H1 (cell line): ENCODE results near the gene ELAVL1. TPM values are rescaled to one million over a fixed set of nuclear protein-coding genes. Genes with fewer than 3 reads are reported as not detected.

Experiments
- CTCF ChIA-PET: fragments of 300-600 bp; sonication (Branson Sonifier 250); formaldehyde crosslinking; loops from one replicate; lab custom pipeline; 2021; ENCODE audit not compliant: partially characterized antibody; lab: Charles Lee
- POLR2A ChIA-PET: fragments of 300-600 bp; sonication (Branson Sonifier 250); formaldehyde crosslinking; loops from one replicate; lab custom pipeline; 2021; ENCODE audit warnings: inconsistent platforms; ENCODE audit not compliant: partially characterized antibody; lab: Charles Lee
- DNase-seq, 2 experiments: peaks; one replicate each; pipeline versions ENCODE4 v3.0.0 to v3.0.0-alpha.2; 2010 to 2022; ENCODE audit warnings: low spot score in 2 of 2, low read depth in 1 of 2, mixed read lengths in 1 of 2
- FAIRE-seq: peaks from 2 replicates; lab custom pipeline; 2011; peaks lifted over from hg19 to GRCh38; lab: Jason Lieb, UNC
- H2AFZ ChIP-seq: 2 replicates; pipeline ENCODE4 v1.8.1; 2012; ENCODE audit warnings: low read length, inconsistent platforms
- H2AK5ac ChIP-seq: 2 replicates; pipeline ENCODE4 v1.6.1; 2013; ENCODE audit warnings: low read depth, low read length
- H2BK120ac ChIP-seq: replicated peaks from 2 replicates; pipeline ENCODE3; 2013; ENCODE audit warnings: low read depth, low read length, inconsistent platforms
- H2BK12ac ChIP-seq: 2 replicates; pipeline ENCODE4 v1.6.1; 2013; ENCODE audit warnings: low read depth, low read length
- H2BK15ac ChIP-seq: 2 replicates; pipeline ENCODE4 v1.6.1; 2013; ENCODE audit warnings: low read length
- H2BK20ac ChIP-seq: 2 replicates; pipeline ENCODE4 v1.6.1; 2013; ENCODE audit warnings: low read length
- H2BK5ac ChIP-seq: 2 replicates; pipeline ENCODE4 v1.6.1; 2013; ENCODE audit warnings: low read depth, low read length
- H3K14ac ChIP-seq: 2 replicates; pipeline ENCODE4 v1.6.1; 2013; ENCODE audit warnings: inconsistent platforms; ENCODE audit not compliant: insufficient read length
- H3K18ac ChIP-seq: 2 replicates; pipeline ENCODE4 v1.6.1; 2013; ENCODE audit warnings: low read length; ENCODE audit errors: extremely low read depth
- H3K23ac ChIP-seq: 2 replicates; pipeline ENCODE4 v1.6.1; 2013; ENCODE audit warnings: inconsistent platforms; ENCODE audit not compliant: insufficient read length
- H3K23me2 ChIP-seq: 2 replicates; pipeline ENCODE4 v1.6.1; 2013; ENCODE audit warnings: low read depth, low read length
- H3K27ac ChIP-seq: 2 replicates; pipeline ENCODE4 v1.6.1; 2011; ENCODE audit warnings: low read depth, low read length, inconsistent platforms
- H3K27me3 ChIP-seq, 4 experiments: replicated peaks in 1 of 4; 1 replicate in 1 of 4; 2 replicates in 3 of 4; pipeline versions ENCODE4 v1.6.1 to v1.8.1; 2011 to 2013; ENCODE audit warnings: low read length in 3 of 4, mild to moderate bottlenecking in 3 of 4, inconsistent platforms in 2 of 4, mixed read lengths in 2 of 4, moderate library complexity in 1 of 4; ENCODE audit not compliant: control insufficient read depth in 3 of 4, insufficient read depth in 3 of 4; ENCODE audit errors: extremely low read depth in 1 of 4
- H3K36me3 ChIP-seq, 4 experiments: 2 replicates each; pipeline versions ENCODE4 v1.6.1 to v1.8.1; 2011 to 2013; ENCODE audit warnings: mild to moderate bottlenecking in 4 of 4, low read length in 3 of 4, moderate library complexity in 2 of 4, control low read depth in 1 of 4, inconsistent platforms in 1 of 4; ENCODE audit not compliant: insufficient read depth in 4 of 4, control insufficient read depth in 2 of 4
- H3K4ac ChIP-seq: replicated peaks from 2 replicates; pipeline ENCODE3; 2013; ENCODE audit warnings: low read length, low read depth, mixed read lengths, inconsistent platforms; ENCODE audit not compliant: insufficient read length
- H3K4me1 ChIP-seq, 4 experiments: replicated peaks in 1 of 4; 1 replicate in 1 of 4; 2 replicates in 3 of 4; pipeline versions ENCODE4 v1.6.1 to v1.8.1; 2011 to 2013; ENCODE audit warnings: low read length in 3 of 4, inconsistent platforms in 2 of 4, mixed read lengths in 1 of 4; ENCODE audit not compliant: insufficient read depth in 4 of 4, control insufficient read depth in 3 of 4
- H3K4me2 ChIP-seq, 2 experiments: 2 replicates each; pipeline versions ENCODE4 v1.6.1 to v1.8.1; 2011 to 2013; ENCODE audit warnings: low read depth in 2 of 2, low read length in 2 of 2, control low read depth in 1 of 2, inconsistent platforms in 1 of 2, mild to moderate bottlenecking in 1 of 2; ENCODE audit not compliant: insufficient read depth in 1 of 2
- H3K4me3 ChIP-seq, 4 experiments: fragments of 200-600, 300-600 bp in 1 of 4; sonication (generic), shearing (Covaris generic), sonication (Bioruptor Twin) in 1 of 4; 2 replicates each; pipeline versions ENCODE4 v1.5.1 to v1.8.1; 2011 to 2016; ENCODE audit warnings: low read length in 4 of 4, low read depth in 3 of 4, control low read depth in 2 of 4, inconsistent platforms in 2 of 4, mild to moderate bottlenecking in 2 of 4, mixed read lengths in 1 of 4, moderate library complexity in 1 of 4; ENCODE audit not compliant: insufficient read depth in 2 of 4; ENCODE audit errors: extremely low read depth in 1 of 4
- H3K56ac ChIP-seq: replicated peaks from 2 replicates; pipeline ENCODE3; 2013; ENCODE audit warnings: low read depth, mild to moderate bottlenecking, mixed read lengths, low read length, inconsistent platforms; ENCODE audit not compliant: insufficient read length
- H3K79me1 ChIP-seq: 2 replicates; pipeline ENCODE4 v1.6.1; 2013; ENCODE audit warnings: low read depth, low read length, control low read depth
- H3K79me2 ChIP-seq, 2 experiments: 2 replicates each; pipeline versions ENCODE4 v1.6.1 to v1.8.1; 2012 to 2013; ENCODE audit warnings: low read length in 2 of 2, mild to moderate bottlenecking in 2 of 2, inconsistent platforms in 1 of 2; ENCODE audit not compliant: insufficient read depth in 2 of 2, control insufficient read depth in 1 of 2
- H3K9ac ChIP-seq, 4 experiments: replicated peaks in 1 of 4; 1 replicate in 1 of 4; 2 replicates in 3 of 4; pipeline versions ENCODE4 v1.6.1 to v1.8.1; 2011 to 2013; ENCODE audit warnings: low read depth in 3 of 4, low read length in 3 of 4, control low read depth in 2 of 4, mild to moderate bottlenecking in 2 of 4, moderate library complexity in 2 of 4, inconsistent platforms in 1 of 4; ENCODE audit errors: extremely low read depth in 1 of 4
- H3K9me3 ChIP-seq, 2 experiments: 2 replicates each; pipeline versions ENCODE4 v1.6.1 to v1.8.1; 2012 to 2013; ENCODE audit warnings: mild to moderate bottlenecking in 2 of 2, moderate library complexity in 2 of 2, control low read depth in 1 of 2, inconsistent platforms in 1 of 2, low read depth in 1 of 2, low read length in 1 of 2, mixed read lengths in 1 of 2; ENCODE audit not compliant: insufficient read depth in 2 of 2
- H4K20me1 ChIP-seq, 2 experiments: replicated peaks in 1 of 2; 2 replicates each; pipeline versions ENCODE3 to v1.8.1; 2011 to 2013; ENCODE audit warnings: inconsistent platforms in 2 of 2, low read length in 2 of 2, mild to moderate bottlenecking in 1 of 2; ENCODE audit not compliant: insufficient read depth in 2 of 2, control insufficient read depth in 1 of 2
- H4K5ac ChIP-seq: 2 replicates; pipeline ENCODE4 v1.6.1; 2013; ENCODE audit warnings: low read length, low read depth, mixed read lengths, inconsistent platforms; ENCODE audit not compliant: insufficient read length
- H4K8ac ChIP-seq: 2 replicates; pipeline ENCODE4 v1.8.0; 2013; ENCODE audit warnings: mild to moderate bottlenecking, moderate library complexity, low read length, inconsistent platforms; ENCODE audit not compliant: insufficient read depth; ENCODE audit errors: extremely low read depth
- H4K91ac ChIP-seq: replicated peaks from 2 replicates; pipeline ENCODE3; 2013; ENCODE audit warnings: low read length, mixed read lengths, inconsistent platforms; ENCODE audit not compliant: insufficient read length
- CBX5 ChIP-seq: fragments of 300-800, 300-1000 bp; sonication (generic); IDR thresholded peaks from 2 replicates; pipeline ENCODE4 v1.7.1; 2016; ENCODE audit warnings: antibody characterized with exemption, low read length, low read depth
- EZH2 ChIP-seq: fragments of 200-600 bp; sonication (generic); IDR thresholded peaks from 2 replicates; pipeline ENCODE4 v1.7.1; 2012; ENCODE audit warnings: low read depth, mild to moderate bottlenecking, moderate library complexity, low read length, inconsistent platforms; ENCODE audit not compliant: severe bottlenecking
- FOSL1 ChIP-seq: IDR thresholded peaks from 2 replicates; pipeline ENCODE4 v1.6.1; 2011; ENCODE audit warnings: mild to moderate bottlenecking, low read depth, low read length, moderate library complexity; ENCODE audit not compliant: insufficient read depth
- GABPA ChIP-seq: IDR thresholded peaks from 2 replicates; pipeline ENCODE4 v1.6.1; 2011; ENCODE audit warnings: mild to moderate bottlenecking, low read length, moderate library complexity, borderline replicate concordance; ENCODE audit not compliant: insufficient read depth
- GTF2F1 ChIP-seq: IDR thresholded peaks from 2 replicates; pipeline ENCODE4 v1.6.1; 2012; ENCODE audit warnings: low read depth, low read length, improper control_type of control experiment, borderline replicate concordance
- HDAC6 ChIP-seq: IDR thresholded peaks from one replicate; pipeline ENCODE4 v1.7.1; 2012; ENCODE audit warnings: low read depth, mild to moderate bottlenecking, inconsistent platforms, low read length, moderate library complexity
- MAX ChIP-seq: IDR thresholded peaks from 2 replicates; pipeline ENCODE4 v1.6.1; 2012; ENCODE audit warnings: inconsistent platforms
- NRF1 ChIP-seq: IDR thresholded peaks from 2 replicates; pipeline ENCODE4 v1.6.1; 2011; ENCODE audit warnings: mild to moderate bottlenecking, low read depth, low read length, improper control_type of control experiment
- POU5F1 ChIP-seq: IDR thresholded peaks from 2 replicates; pipeline ENCODE4 v1.6.1; 2011; ENCODE audit warnings: low read depth, mild to moderate bottlenecking, low read length, moderate library complexity
- SAP30 ChIP-seq: fragments of 300-600 bp; sonication (generic); IDR thresholded peaks from 2 replicates; pipeline ENCODE4 v1.7.1; 2012; ENCODE audit warnings: low read length, moderate library complexity, mild to moderate bottlenecking, inconsistent platforms; ENCODE audit not compliant: insufficient read depth, insufficient replicate concordance
- SIRT6 ChIP-seq: IDR thresholded peaks from one replicate; pipeline ENCODE4 v1.7.1; 2012; ENCODE audit warnings: low read length, inconsistent platforms
- SP4 ChIP-seq: IDR thresholded peaks from 2 replicates; pipeline ENCODE4 v1.6.1; 2012; ENCODE audit warnings: low read length, inconsistent platforms
- SRF ChIP-seq: IDR thresholded peaks from 2 replicates; pipeline ENCODE4 v1.6.1; 2011; ENCODE audit warnings: mild to moderate bottlenecking, low read depth, low read length, moderate library complexity
- TAF1 ChIP-seq: IDR thresholded peaks from 2 replicates; pipeline ENCODE4 v1.6.1; 2011; ENCODE audit warnings: mild to moderate bottlenecking, low read depth, low read length
- ZNF274 ChIP-seq: IDR thresholded peaks from 2 replicates; pipeline ENCODE4 v1.7.0; 2012; ENCODE audit warnings: low read length, borderline replicate concordance; ENCODE audit errors: extremely low read depth
- WGBS, 2 experiments: shearing (Covaris generic) in 1 of 2; methylation state at CpG; one replicate each; pipeline versions ENCODE4 v1.1.6 to v1.1.7; 2013 to 2015; ENCODE audit warnings: low lambda C conversion rate in 2 of 2, mixed read lengths in 2 of 2, inconsistent platforms in 1 of 2, low coverage in 1 of 2, missing lambda C conversion rate in 1 of 2; ENCODE audit not compliant: insufficient replicate concordance in 2 of 2, insufficient coverage in 1 of 2, insufficient read length in 1 of 2; ENCODE audit errors: extremely low coverage in 1 of 2, missing lambda C conversion rate in 1 of 2; 5-methylcytosine and 5-hydroxymethylcytosine counted together
- polyA plus RNA-seq, 7 experiments: library from polyadenylated mRNA; depleted of rRNA in 3 of 7; stranded (reverse) in 5 of 7; unstranded in 2 of 7; fragments of >200 nt in 5 of 7; fragments of 200-250 nt in 2 of 7; gene quantifications; 1 replicate in 5 of 7; 2 replicates in 1 of 7; 4 replicates in 1 of 7; pipeline versions ENCODE4 v1.2.1 to v1.2.3, GENCODE V29; 2011 to 2013; ENCODE audit warnings: missing spikeins in 2 of 7, mixed read lengths in 2 of 7
- total RNA-seq: library from RNA; stranded (reverse); fragmentation: NEBNext Ultra II Directional; extraction: Animal tissue kit (Norgen Biotek cat#: 25700); gene quantifications from 2 replicates; pipeline ENCODE4 v1.2.1, GENCODE V29; 2021

ELAVL1 gene
- total and polyA plus RNA-seq, 2 of the 8 experiments (the other 6 are each of a cell fraction or from before 2014, with no cell fraction given): 56.7 to 163 TPM

- Histone ChIP-seq H4K8ac (no peak overlapping the region), H3K14ac (no peak overlapping the region), H3K79me2 (peaks cover 0 to 2% of the 10 kb centered on the region in 2 experiments; a peak in 1 of 4 replicates), H3K27ac (no peak overlapping the region), H2BK12ac (no peak overlapping the region), H3K18ac (no peak overlapping the region), H2BK120ac (no peak overlapping the region), H3K4ac (no peak overlapping the region), H2BK20ac (no peak overlapping the region), H3K4me1 (no peaks in the 10 kb centered on the region), H2AK5ac (no peak overlapping the region), H4K5ac (no peak overlapping the region), H3K4me3 (no peak overlapping the region), H3K27me3 (no peaks in the 10 kb centered on the region), H3K56ac (no peak overlapping the region), H3K9ac (no peak overlapping the region), H3K36me3 (peaks cover 28 to 86% (median 59%) of the 10 kb centered on the region in 4 experiments), H3K79me1 (no peaks in the 10 kb centered on the region), H3K4me2 (no peak overlapping the region), H4K20me1 (peaks cover 2 to 7% of the 10 kb centered on the region in 2 experiments), H3K23ac (no peak overlapping the region), H2BK15ac (no peak overlapping the region), H3K23me2 (no peaks in the 10 kb centered on the region), H3K9me3 (no peaks in the 10 kb centered on the region), H2BK5ac (no peak overlapping the region), H4K91ac (no peak overlapping the region), H2AFZ (no peak overlapping the region)
- DNase-seq (no peak), FAIRE-seq (no peak)
- WGBS, 2 experiments: 89% methylated on average over 21 of the region's 21 CpGs; no CpG with 5 or more reads in 1 of the 2 experiments
- ChIA-PET POLR2A (interaction anchor here (10.4 kb wide), 1 partner anchor 7 kb away, joined by 205 read pairs; the partner anchor contains the start of gene TIMM44), CTCF (interaction anchor here (0.6 to 2.3 kb wide), 4 partner anchors 9 to 109 kb away, joined by 3 to 14 read pairs (median 4); partner anchors contain the start of gene TIMM44)
- TF ChIP-seq EZH2: no peak
- no peak for TF ChIP-seq MAX
- TF ChIP-seq SAP30: no peak
- no peak for TF ChIP-seq SIRT6
- no peak for TF ChIP-seq CBX5
- TF ChIP-seq GABPA: no peak
- TF ChIP-seq SRF: no peak
- no peak for TF ChIP-seq ZNF274
- no peak for TF ChIP-seq TAF1
- TF ChIP-seq POU5F1: no peak
- TF ChIP-seq NRF1: no peak
- no peak for TF ChIP-seq HDAC6
- TF ChIP-seq FOSL1: no peak
- no peak for TF ChIP-seq SP4
- TF ChIP-seq GTF2F1: no peak
Measured at GRCh38 chr19:7934766-7935165, 70.7 kb downstream of the ELAVL1 start.
